ENCODE results near the gene BTN3A1.

DNA sequence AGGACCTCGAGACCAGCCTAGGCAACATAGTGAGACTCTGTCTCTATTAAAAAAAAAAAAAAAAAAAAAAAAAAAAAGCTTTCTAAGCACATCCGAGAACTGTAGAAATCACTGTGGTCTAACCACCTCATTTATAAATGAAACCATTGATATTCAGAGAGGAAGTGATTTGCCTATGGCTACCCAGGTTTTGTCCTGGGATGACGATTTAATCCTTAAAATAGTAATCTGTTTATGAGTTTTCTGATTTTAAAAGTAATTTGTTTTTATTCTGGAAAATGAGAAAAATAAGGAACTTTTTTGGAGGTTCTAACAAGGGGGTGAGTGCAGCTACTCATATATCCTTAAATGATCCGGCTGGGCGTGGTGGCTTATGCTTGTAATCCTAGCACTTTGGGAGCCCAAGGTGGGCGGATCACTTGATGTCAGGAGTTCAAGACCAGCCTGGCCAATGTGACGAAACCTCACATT is 43.5 kb upstream of the BTN3A1 start:
- TF ChIP-seq CTCF (IDR thresholded peaks at IDR 0.05; ENCODE audit: low read depth, low read length, poor library complexity, severe bottlenecking), result no peak
- no peak for TF ChIP-seq EZH2phosphoT487 (IDR thresholded peaks at IDR 0.05; ENCODE audit: borderline replicate concordance, low read length)

All from DOHH2 (cell line).